Left lung (tissue), 10 donors: Measurements from ENCODE around the gene SLC7A1. TPM values are rescaled to one million over a fixed set of nuclear protein-coding genes. Genes with fewer than 3 reads are reported as not detected.

ENCODE experiments used
- ATAC-seq: fragments of 200-7000 bp; cut with Tn5 transposase; one replicate; pipeline ENCODE4 v1.9.1; 2020; ENCODE audit warnings: moderate library complexity
- DNase-seq, 4 donors: peaks; one replicate each; pipeline ENCODE4 v3.0.0-alpha.2; 2013 to 2020
- H3K27ac ChIP-seq, 2 donors: fragments of 200-600 bp; sonication (generic) in 1 of 2; one replicate each; pipeline versions ENCODE4 v1.5.0 to v1.8.0; 2020 to 2021
- H3K27me3 ChIP-seq, 2 donors: fragments of 200-600 bp; sonication (generic) in 1 of 2; one replicate each; pipeline versions ENCODE4 v1.5.0 to v1.8.0; 2020 to 2021
- H3K36me3 ChIP-seq, 2 donors: fragments of 200-600 bp; sonication (generic) in 1 of 2; one replicate each; pipeline versions ENCODE4 v1.5.0 to v1.8.0; 2020 to 2021
- H3K4me1 ChIP-seq, 2 donors: fragments of 200-600 bp; one replicate each; pipeline ENCODE4 v1.8.0; 2021
- H3K4me3 ChIP-seq, 2 donors: fragments of 200-600 bp; sonication (generic) in 1 of 2; one replicate each; pipeline versions ENCODE4 v1.5.0 to v1.8.0; 2020 to 2021; ENCODE audit warnings: mild to moderate bottlenecking in 1 of 2
- H3K9me3 ChIP-seq, 2 donors: fragments of 200-600 bp; sonication (generic) in 1 of 2; one replicate each; pipeline versions ENCODE4 v1.5.0 to v1.8.0; 2020 to 2021
- CTCF ChIP-seq, 2 donors: fragments of 200-600 bp; sonication (generic) in 1 of 2; IDR thresholded peaks; one replicate each; pipeline versions ENCODE4 v1.5.0 to v1.8.0; 2021; ENCODE audit warnings: antibody characterized with exemption in 2 of 2
- intact Hi-C, 2 donors: fragments of 100-400 bp; cut with DNase I; formaldehyde crosslinking; loops; one replicate each; pipeline versions ENCODE4 v1.11.2 to v1.14.2; 2022
- polyA plus RNA-seq, 6 donors: library from polyadenylated mRNA; unstranded; fragments of 120-200 nt; gene quantifications; one replicate each; pipeline ENCODE4 v1.2.1, GENCODE V29; 2013; ENCODE audit not compliant: insufficient read length in 6 of 6
- total RNA-seq, 2 donors: library from RNA; stranded (reverse); fragmentation: NEBNext Ultra II Directional; extraction: Animal tissue kit (Norgen Biotek cat#: 25700); gene quantifications; one replicate each; pipeline ENCODE4 v1.2.1, GENCODE V29; 2021
- donor health status: DM: no; HTN: yes; CAD: no.
- donor health status: DM: no; HTN: no; CAD: no.

The SLC7A1 gene
- total and polyA plus RNA-seq, 8 donors: 10.0 to 54.2 (median 11.3) TPM

- H3K27ac ChIP-seq: no peak overlapping the region
- DNase-seq (no peak), ATAC-seq (no peak)
- intact Hi-C loops: no loop called here
- no peak for TF ChIP-seq CTCF (IDR thresholded peaks at IDR 0.05)
- no peak overlapping the region for H3K4me3 ChIP-seq
- H3K27me3 ChIP-seq: no peaks in the 10 kb centered on the region
- H3K9me3 ChIP-seq: no peaks in the 10 kb centered on the region
- H3K4me1 ChIP-seq: no peaks in the 10 kb centered on the region
- H3K36me3 ChIP-seq: peaks cover 0 to 54% of the 10 kb centered on the region in 2 donors
Measured at GRCh38 chr13:29548722-29549121, 46.8 kb downstream of the SLC7A1 start.

GRCh38 chr13:29547153-29547552 lies 48.3 kb downstream of the SLC7A1 start:
- Histone ChIP-seq H3K4me1 (no peaks in the 10 kb centered on the region), H3K9me3 (no peaks in the 10 kb centered on the region), H3K27ac (no peak overlapping the region), H3K27me3 (no peaks in the 10 kb centered on the region), H3K36me3 (peaks cover 0 to 41% of the 10 kb centered on the region in 2 donors), H3K4me3 (no peak overlapping the region)
- no peak for ATAC-seq
- TF ChIP-seq CTCF (IDR thresholded peaks at IDR 0.05): no peak
- peak in 1 of 4 donors; percentile 26 for DNase-seq
- intact Hi-C loops: no loop called here

GRCh38 chr13:29546662-29547061 lies 48.8 kb downstream of the SLC7A1 start:
- no peak overlapping the region for H3K27ac ChIP-seq
- peaks cover 0 to 39% of the 10 kb centered on the region in 2 donors for H3K36me3 ChIP-seq
- H3K4me3 ChIP-seq: no peak overlapping the region
- ATAC-seq: no peak
- no peak for TF ChIP-seq CTCF (IDR thresholded peaks at IDR 0.05)
- no peak for DNase-seq
- H3K27me3 ChIP-seq: no peaks in the 10 kb centered on the region
- intact Hi-C loops: no loop called here
- no peaks in the 10 kb centered on the region for H3K9me3 ChIP-seq
- H3K4me1 ChIP-seq: no peaks in the 10 kb centered on the region

GRCh38 chr13:29545988-29546387 lies 49.5 kb downstream of the SLC7A1 start:
- no peaks in the 10 kb centered on the region for H3K9me3 ChIP-seq
- DNase-seq (no peak), ATAC-seq (no peak)
- H3K4me1 ChIP-seq: no peaks in the 10 kb centered on the region
- H3K36me3 ChIP-seq: peaks cover 0 to 32% of the 10 kb centered on the region in 2 donors
- TF ChIP-seq CTCF (IDR thresholded peaks at IDR 0.05): no peak
- no peaks in the 10 kb centered on the region for H3K27me3 ChIP-seq
- H3K4me3 ChIP-seq: no peak overlapping the region
- intact Hi-C loops: no loop called here
- no peak overlapping the region for H3K27ac ChIP-seq

GRCh38 chr13:29543230-29544215 lies 52.0 kb downstream of the SLC7A1 start:
- DNase-seq (no peak), ATAC-seq (no peak)
- no peaks in the 10 kb centered on the region for H3K27me3 ChIP-seq
- no peaks in the 10 kb centered on the region for H3K4me1 ChIP-seq
- H3K27ac ChIP-seq: no peak overlapping the region
- no peak overlapping the region for H3K4me3 ChIP-seq
- intact Hi-C loops: no loop called here
- peaks cover 0 to 17% of the 10 kb centered on the region in 2 donors for H3K36me3 ChIP-seq
- no peaks in the 10 kb centered on the region for H3K9me3 ChIP-seq
- TF ChIP-seq CTCF (IDR thresholded peaks at IDR 0.05): no peak
